HG03439 (cell line): ENCODE data around the gene BANK1.

ENCODE experiments used
- ATAC-seq: cut with Tn5 transposase; IDR thresholded peaks from one replicate; pipeline ENCODE4 v1.9.1; 2021; ENCODE audit warnings: mild to moderate bottlenecking, moderate library complexity; ENCODE audit not compliant: unreplicated experiment

Gene BANK1

GRCh38 chr4:102007959-102008425, 217.5 kb downstream of the BANK1 start:
- ATAC-seq, result peak; percentile 65

- ATAC-seq, result no peak
Observed at GRCh38 chr4:102008711-102009110, 218.2 kb downstream of the BANK1 start.

- no peak for ATAC-seq
Observed at GRCh38 chr4:102022343-102022742, 231.8 kb downstream of the BANK1 start.

GRCh38 chr4:102027961-102028360, 237.4 kb downstream of the BANK1 start:
- ATAC-seq, result no peak

GRCh38 chr4:102031406-102031805, 240.9 kb downstream of the BANK1 start:
- ATAC-seq, result no peak

- ATAC-seq, result no peak
Observed at GRCh38 chr4:102036016-102036415, 245.5 kb downstream of the BANK1 start.

- ATAC-seq, result no peak
Observed at GRCh38 chr4:102036619-102037376, 246.3 kb downstream of the BANK1 start.

GRCh38 chr4:102037566-102037965, 247.0 kb downstream of the BANK1 start:
- no peak for ATAC-seq

- ATAC-seq, result no peak
Observed at GRCh38 chr4:102042871-102043802, 252.6 kb downstream of the BANK1 start.

GRCh38 chr4:102047616-102048015, 257.1 kb downstream of the BANK1 start:
- no peak for ATAC-seq

- ATAC-seq, result no peak
Observed at GRCh38 chr4:102055805-102056204, 265.3 kb downstream of the BANK1 start.

- ATAC-seq, result no peak
Observed at GRCh38 chr4:102057122-102057521, 266.6 kb downstream of the BANK1 start.

- peak; percentile 63 for ATAC-seq
Observed at GRCh38 chr4:102061133-102061532, 270.6 kb downstream of the BANK1 start.

GRCh38 chr4:102064747-102065442, 274.4 kb downstream of the BANK1 start:
- no peak for ATAC-seq

- no peak for ATAC-seq
Observed at GRCh38 chr4:102076622-102077021, 286.1 kb downstream of the BANK1 start.

- no peak for ATAC-seq
Observed at GRCh38 chr4:102080184-102080583, 289.7 kb downstream of the BANK1 start.

- ATAC-seq, result no peak
Observed at GRCh38 chr4:102089850-102090621, 299.5 kb downstream of the BANK1 start.

- no peak for ATAC-seq
Observed at GRCh38 chr4:102091656-102092055, 301.1 kb downstream of the BANK1 start.

GRCh38 chr4:102094481-102094880, 304.0 kb downstream of the BANK1 start:
- no peak for ATAC-seq

- no peak for ATAC-seq
Observed at GRCh38 chr4:102103368-102103767, 312.8 kb downstream of the BANK1 start.
